Measurements from ENCODE around the gene CARD6. TPM values are rescaled to one million over a fixed set of nuclear protein-coding genes. Genes with fewer than 3 reads are reported as not detected.
"Not testable (repeated sequence)": the region's sequence is repeated elsewhere in the genome, so short reads cannot be mapped to it uniquely, and the experiment has no call there.

The CARD6 gene
- 1.7 and 1.8 TPM in 2 replicates for total RNA-seq

DNA sequence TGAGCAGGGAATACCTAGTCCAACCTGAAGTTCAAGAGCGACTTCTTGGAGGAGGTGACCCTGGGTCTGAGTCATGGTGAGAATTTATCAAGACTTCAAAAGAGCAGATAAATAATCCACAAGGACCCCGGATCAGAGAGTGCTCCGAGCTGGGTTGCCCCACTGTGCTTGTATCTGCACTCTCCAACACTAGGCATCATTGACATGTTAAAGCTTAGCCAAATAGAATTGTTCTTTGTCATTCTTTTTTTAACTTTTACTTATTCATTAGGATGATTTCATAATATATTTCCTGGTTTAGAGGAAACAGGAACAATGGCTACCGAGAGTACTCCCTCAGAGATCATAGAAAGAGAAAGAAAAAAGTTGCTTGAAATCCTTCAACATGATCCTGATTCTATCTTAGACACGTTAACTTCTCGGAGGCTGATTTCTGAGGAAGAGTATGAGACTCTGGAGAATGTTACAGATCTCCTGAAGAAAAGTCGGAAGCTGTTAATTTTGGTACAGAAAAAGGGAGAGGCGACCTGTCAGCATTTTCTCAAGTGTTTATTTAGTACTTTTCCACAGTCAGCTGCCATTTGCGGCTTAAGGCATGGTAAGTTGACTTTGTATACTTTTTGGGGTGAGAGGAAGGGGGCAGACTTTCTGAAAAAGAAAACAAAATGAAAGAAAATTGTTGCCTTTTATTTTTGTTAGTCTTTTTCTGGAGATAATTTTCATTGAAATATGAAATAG lies at the start of gene CARD6:
TSS of gene CARD6 (plus strand) at position 300 of the 738 bp plus-strand sequence. CDS start at position 316, 16 bp downstream.
- intact Hi-C loops (cut with micrococcal nuclease), result no loop called here
- Mint-ChIP-seq H3K9me3 (no peaks in the 10 kb centered on the region), H3K36me3 (ENCODE audit: low read depth) (no peaks in the 10 kb centered on the region), H3K27me3 (peaks cover 4% of the 10 kb centered on the region), H3K4me3 (peak within 1 kb of the TSS; percentile 86), H3K4me1 (peaks cover 18% of the 10 kb centered on the region), H3K27ac (peak within 1 kb of the TSS; percentile 90)
- DNase-seq, result peak; percentile 66

- no peaks in the 10 kb centered on the region for H3K9me3 Mint-ChIP-seq
- intact Hi-C loops (cut with micrococcal nuclease), result no loop called here
- peaks cover 45% of the 10 kb centered on the region for H3K36me3 Mint-ChIP-seq (ENCODE audit: low read depth)
- H3K27ac Mint-ChIP-seq, result no peak overlapping the region
- H3K4me3 Mint-ChIP-seq, result no peak overlapping the region
- no peaks in the 10 kb centered on the region for H3K27me3 Mint-ChIP-seq
- no peak for DNase-seq
- peaks cover 32% of the 10 kb centered on the region for H3K4me1 Mint-ChIP-seq
Observed at GRCh38 chr5:40791715-40792139, 49.4 kb upstream of the CARD6 start.

DNA sequence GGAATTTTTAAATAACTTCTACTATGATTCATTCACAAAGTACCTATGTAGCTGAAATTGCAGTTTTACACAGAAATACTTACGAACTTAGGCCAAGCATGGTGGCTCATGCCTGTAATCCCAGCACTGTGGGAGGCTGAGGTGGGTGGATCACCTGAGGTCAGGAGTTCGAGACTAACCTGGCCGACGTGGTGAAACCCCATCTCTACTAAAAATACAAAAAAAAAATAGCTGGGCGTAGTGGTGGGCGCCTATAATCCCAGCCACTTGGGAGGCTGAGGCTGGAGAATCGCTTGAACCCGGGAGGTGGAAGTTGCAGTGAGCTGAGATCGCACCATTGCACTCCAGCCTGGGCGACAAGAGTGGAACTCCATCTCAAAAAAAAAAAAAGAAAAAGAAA lies 48.5 kb upstream of the CARD6 start:
- H3K27me3 Mint-ChIP-seq; H3K4me3 Mint-ChIP-seq; H3K27ac Mint-ChIP-seq; H3K9me3 Mint-ChIP-seq; DNase-seq; intact Hi-C loops (cut with micrococcal nuclease): not testable (repeated sequence)
- Mint-ChIP-seq H3K4me1 (peaks cover 34% of the 10 kb centered on the region), H3K36me3 (ENCODE audit: low read depth) (peaks cover 40% of the 10 kb centered on the region)

DNA sequence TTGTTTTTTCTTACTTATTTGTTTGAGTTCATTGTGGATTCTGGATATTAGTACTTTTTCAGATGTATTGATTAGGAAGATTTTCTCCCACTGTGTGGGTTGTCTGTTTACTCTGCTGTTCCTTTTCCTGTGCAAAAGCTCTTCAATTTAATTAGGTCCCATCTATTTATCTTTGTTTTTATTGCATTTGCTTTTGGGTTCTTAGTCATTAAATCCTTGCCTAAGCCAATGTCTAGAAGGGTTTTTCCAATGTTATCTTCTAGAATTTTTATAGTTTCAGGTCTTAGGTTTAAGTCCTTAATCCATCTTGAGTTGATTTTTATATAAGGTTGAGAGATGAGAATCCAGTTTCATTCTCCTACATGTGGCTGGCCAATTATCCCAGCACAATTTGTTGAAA lies 46.8 kb upstream of the CARD6 start:
- H3K4me1 Mint-ChIP-seq, result peaks cover 40% of the 10 kb centered on the region
- H3K27ac Mint-ChIP-seq; H3K9me3 Mint-ChIP-seq; DNase-seq; intact Hi-C loops (cut with micrococcal nuclease); H3K4me3 Mint-ChIP-seq; H3K27me3 Mint-ChIP-seq: not testable (repeated sequence)
- H3K36me3 Mint-ChIP-seq (ENCODE audit: low read depth), result peaks cover 27% of the 10 kb centered on the region

- DNase-seq; H3K27me3 Mint-ChIP-seq; intact Hi-C loops (cut with micrococcal nuclease); H3K27ac Mint-ChIP-seq; H3K9me3 Mint-ChIP-seq: not testable (repeated sequence)
- Mint-ChIP-seq H3K4me1 (peaks cover 40% of the 10 kb centered on the region), H3K4me3 (peak overlapping the region; percentile 28), H3K36me3 (ENCODE audit: low read depth) (peaks cover 27% of the 10 kb centered on the region)
Observed at GRCh38 chr5:40794877-40795276, 46.3 kb upstream of the CARD6 start.

GRCh38 chr5:40796487-40796889 lies 44.7 kb upstream of the CARD6 start:
- no peak for DNase-seq
- Mint-ChIP-seq H3K27me3 (peaks cover 10% of the 10 kb centered on the region), H3K4me1 (peaks cover 36% of the 10 kb centered on the region), H3K27ac (no peak overlapping the region), H3K36me3 (ENCODE audit: low read depth) (peaks cover 27% of the 10 kb centered on the region), H3K9me3 (no peaks in the 10 kb centered on the region), H3K4me3 (peak overlapping the region; percentile 86)
- intact Hi-C loops (cut with micrococcal nuclease), result no loop called here

DNA sequence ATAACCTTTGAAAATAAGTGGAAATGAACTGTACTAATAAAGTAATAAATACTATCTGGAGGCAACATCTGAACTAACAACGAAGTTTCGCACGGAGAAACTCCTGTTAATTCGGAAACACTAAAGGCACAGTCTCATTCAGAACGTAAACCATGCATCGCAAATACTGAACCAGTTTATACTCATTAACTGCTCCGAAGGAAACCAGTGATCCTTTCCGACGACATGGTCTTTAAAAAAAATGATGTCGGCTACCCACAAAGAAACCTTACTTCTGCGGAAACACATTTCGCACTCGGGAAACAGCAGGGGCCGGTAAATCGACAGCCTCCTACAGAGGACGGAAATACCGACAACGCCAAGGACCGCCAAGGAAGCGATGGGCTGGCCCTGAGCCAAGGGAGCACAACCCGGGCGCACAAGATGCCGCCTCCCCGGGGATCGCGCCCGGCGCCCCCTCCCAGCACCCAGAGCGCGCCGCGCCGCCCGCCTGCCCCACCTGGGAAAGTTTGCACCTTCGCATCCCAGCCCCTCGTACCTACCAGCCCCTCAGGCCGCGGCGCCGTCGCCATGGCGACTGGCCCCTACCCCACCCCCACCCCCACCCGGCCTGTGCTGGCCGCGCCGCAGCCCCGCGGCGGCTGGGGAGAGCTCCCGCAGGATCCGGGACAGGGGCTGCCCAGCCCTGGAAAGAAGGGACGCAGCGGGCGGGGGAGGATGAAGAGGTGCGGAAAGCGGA lies 43.7 kb upstream of the CARD6 start:
- intact Hi-C loops (cut with micrococcal nuclease), result loop anchor here (1.0 kb wide), 3 partner anchors 16 to 41 kb away; partner anchors contain the start of gene RPL37
- Mint-ChIP-seq H3K4me3 (peak overlapping the region; percentile 86), H3K36me3 (ENCODE audit: low read depth) (peaks cover 27% of the 10 kb centered on the region), H3K27ac (peak overlapping the region; percentile 85), H3K9me3 (no peaks in the 10 kb centered on the region), H3K27me3 (peaks cover 12% of the 10 kb centered on the region), H3K4me1 (peaks cover 36% of the 10 kb centered on the region)
- DNase-seq, result peak; percentile 92

DNA sequence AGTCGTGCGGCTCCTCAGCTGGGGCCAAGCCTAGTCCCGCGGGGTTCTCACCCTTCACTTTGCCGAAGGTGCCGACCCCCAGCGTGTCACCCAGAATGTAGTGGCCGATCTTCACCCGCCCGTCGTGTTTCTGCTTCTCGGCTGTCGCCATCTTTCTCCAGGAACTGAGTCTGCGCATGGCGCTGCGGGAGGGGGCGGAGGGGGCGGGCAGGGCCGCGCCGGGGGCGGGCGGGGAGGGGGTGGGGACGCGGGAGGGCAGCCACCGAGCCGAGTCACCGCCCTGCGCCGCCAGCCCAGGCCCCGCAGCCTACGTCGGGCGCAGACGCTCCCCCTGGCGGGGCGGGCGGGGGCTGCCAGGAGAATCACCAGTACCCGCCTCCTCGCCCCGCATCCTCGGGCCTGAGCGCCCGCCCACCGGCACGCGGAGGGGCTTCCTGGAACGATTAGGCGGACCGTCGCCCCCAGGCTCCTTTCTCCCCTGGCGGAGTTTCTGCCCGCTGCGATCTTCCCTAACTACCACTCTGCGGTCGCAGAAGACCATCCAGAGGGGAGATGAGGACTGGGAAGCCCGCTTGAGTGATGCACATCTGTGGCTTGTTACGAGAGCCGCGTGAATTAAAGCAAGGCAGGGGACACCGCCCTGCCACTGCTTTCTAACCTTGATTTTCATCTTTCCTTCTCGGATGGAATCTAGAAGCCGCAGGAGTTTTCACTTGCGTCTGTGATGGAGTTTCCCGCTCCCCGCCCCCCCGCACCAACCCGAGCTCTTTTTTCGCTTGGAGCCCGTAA lies 43.0 kb upstream of the CARD6 start, which contains the start of gene PRKAA1:
TSS of gene PRKAA1 (minus strand) at position 363 of the 789 bp plus-strand sequence. CDS start at position 178, 185 bp downstream.
- peak within 1 kb of the TSS; percentile 88 for H3K4me3 Mint-ChIP-seq
- H3K4me1 Mint-ChIP-seq, result peaks cover 36% of the 10 kb centered on the region
- intact Hi-C loops (cut with micrococcal nuclease), result loop anchor here (1.0 kb wide), 3 partner anchors 15 to 42 kb away; partner anchors contain the start of gene RPL37
- peak within 1 kb of the TSS; percentile 97 for H3K27ac Mint-ChIP-seq
- peak; percentile 97 for DNase-seq
- H3K36me3 Mint-ChIP-seq (ENCODE audit: low read depth), result peaks cover 26% of the 10 kb centered on the region
- no peaks in the 10 kb centered on the region for H3K9me3 Mint-ChIP-seq
- peaks cover 15% of the 10 kb centered on the region for H3K27me3 Mint-ChIP-seq

GRCh38 chr5:40798801-40799210 lies 42.4 kb upstream of the CARD6 start:
- Mint-ChIP-seq H3K4me3 (peak overlapping the region; percentile 88), H3K4me1 (peaks cover 34% of the 10 kb centered on the region), H3K27ac (peak overlapping the region; percentile 97), H3K36me3 (ENCODE audit: low read depth) (peaks cover 21% of the 10 kb centered on the region), H3K9me3 (no peaks in the 10 kb centered on the region), H3K27me3 (peaks cover 15% of the 10 kb centered on the region)
- intact Hi-C loops (cut with micrococcal nuclease), result loop anchor here (1.0 kb wide), 3 partner anchors 14 to 43 kb away; partner anchors contain the start of gene RPL37
- no peak for DNase-seq

GRCh38 chr5:40799258-40799657 lies 41.9 kb upstream of the CARD6 start:
- peaks cover 15% of the 10 kb centered on the region for H3K27me3 Mint-ChIP-seq
- peaks cover 17% of the 10 kb centered on the region for H3K36me3 Mint-ChIP-seq (ENCODE audit: low read depth)
- no peaks in the 10 kb centered on the region for H3K9me3 Mint-ChIP-seq
- peak overlapping the region; percentile 88 for H3K4me3 Mint-ChIP-seq
- DNase-seq, result no peak
- H3K27ac Mint-ChIP-seq, result no peak overlapping the region
- intact Hi-C loops (cut with micrococcal nuclease), result no loop called here
- H3K4me1 Mint-ChIP-seq, result peaks cover 31% of the 10 kb centered on the region

GRCh38 chr5:40801771-40802562 lies 39.2 kb upstream of the CARD6 start:
- peaks cover 9% of the 10 kb centered on the region for H3K4me1 Mint-ChIP-seq
- H3K4me3 Mint-ChIP-seq, result no peak overlapping the region

DNA sequence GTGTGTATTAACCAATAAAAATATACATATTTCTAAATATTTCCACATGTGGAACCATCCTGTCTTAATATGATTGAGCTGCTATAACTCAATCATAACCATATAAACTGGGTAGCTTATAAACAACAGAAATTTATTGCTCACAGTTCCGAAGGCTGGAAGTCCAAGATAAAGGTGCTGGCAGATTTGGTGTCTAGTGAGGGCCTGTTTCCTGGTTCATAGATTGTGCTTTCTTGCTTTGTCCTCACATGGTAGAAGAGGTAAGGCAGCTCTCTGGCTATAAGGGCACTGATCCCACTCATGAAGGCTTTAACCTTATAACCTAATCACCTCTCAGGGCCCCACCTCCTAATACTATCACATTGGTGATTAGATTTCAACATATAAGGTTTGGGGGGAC lies 29.0 kb upstream of the CARD6 start:
- Mint-ChIP-seq H3K4me1 (peaks cover 14% of the 10 kb centered on the region), H3K36me3 (ENCODE audit: low read depth) (no peaks in the 10 kb centered on the region), H3K27ac (no peak overlapping the region), H3K27me3 (no peaks in the 10 kb centered on the region), H3K4me3 (no peak overlapping the region), H3K9me3 (no peaks in the 10 kb centered on the region)
- intact Hi-C loops (cut with micrococcal nuclease), result no loop called here
- DNase-seq, result no peak

More at GRCh38 chr5:40801771-40802562, 39.2 kb upstream of the CARD6 start:
- intact Hi-C loops (cut with micrococcal nuclease), result no loop called here
- Mint-ChIP-seq H3K27ac (no peak overlapping the region), H3K27me3 (peaks cover 18% of the 10 kb centered on the region), H3K36me3 (ENCODE audit: low read depth) (no peaks in the 10 kb centered on the region), H3K9me3 (no peaks in the 10 kb centered on the region)
- no peak for DNase-seq

All from activated CD4-positive, alpha-beta T cell treated with anti-CD3 and anti-CD28 coated beads, Interleukin-2, amount 10 ng/mL, durations not matched to agents 24 days and 14 days (primary cell).